Posterior vena cava (tissue), 2 donors: ENCODE measurements around the gene CLCN4. TPM values are rescaled to one million over a fixed set of nuclear protein-coding genes. Genes with fewer than 3 reads are reported as not detected.

ENCODE experiments used
- DNase-seq: peaks from one replicate; pipeline ENCODE4 v3.0.0-alpha.2; 2020; ENCODE audit warnings: low spot score
- intact Hi-C, 2 donors: fragments of 100-400 bp; cut with DNase I; formaldehyde crosslinking; loops; one replicate each; pipeline versions ENCODE4 v1.14.1 to v1.14.2; 2022 to 2023
- total RNA-seq, 2 donors: library from RNA; stranded (reverse); fragmentation: NEBNext Ultra II Directional; extraction: Animal tissue kit (Norgen Biotek cat#: 25700); gene quantifications; one replicate each; pipeline ENCODE4 v1.2.1, GENCODE V29; 2021
- donor health status: DM: yes; HTN: yes; CAD: no.
- donor health status: DM: yes; HTN: yes; CAD: no.

CLCN4 gene
- total RNA-seq, 2 donors from 2014 or later = 3.7 to 8.4 TPM

- DNase-seq = no peak
- intact Hi-C loops = no loop called here
Measured at GRCh38 chrX:10126044-10126443, 30.7 kb upstream of the CLCN4 start.

GRCh38 chrX:10126834-10127233 lies 29.9 kb upstream of the CLCN4 start:
- intact Hi-C loops = no loop called here
- no peak for DNase-seq

DNA sequence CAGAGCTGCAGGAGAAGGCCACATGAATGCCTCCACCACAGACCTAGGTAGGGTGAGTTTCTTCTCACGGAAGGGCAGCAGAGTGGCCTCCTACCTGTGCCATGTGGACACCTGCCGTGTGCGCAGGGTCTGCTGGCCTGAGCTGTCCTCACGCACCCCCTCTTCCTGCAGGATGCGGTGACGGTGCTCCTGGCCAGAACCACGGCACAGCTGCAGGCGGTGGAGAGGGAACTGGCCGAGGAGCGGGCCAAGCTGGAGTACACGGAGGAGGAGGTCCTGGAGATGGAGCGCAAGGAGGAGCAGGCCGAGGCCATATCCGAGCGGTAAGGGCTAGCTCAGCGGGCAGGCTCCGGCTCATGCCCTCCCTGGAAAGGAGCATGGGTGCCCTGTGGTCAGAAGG lies 28.4 kb upstream of the CLCN4 start:
- DNase-seq = no peak
- intact Hi-C loops = no loop called here

DNA sequence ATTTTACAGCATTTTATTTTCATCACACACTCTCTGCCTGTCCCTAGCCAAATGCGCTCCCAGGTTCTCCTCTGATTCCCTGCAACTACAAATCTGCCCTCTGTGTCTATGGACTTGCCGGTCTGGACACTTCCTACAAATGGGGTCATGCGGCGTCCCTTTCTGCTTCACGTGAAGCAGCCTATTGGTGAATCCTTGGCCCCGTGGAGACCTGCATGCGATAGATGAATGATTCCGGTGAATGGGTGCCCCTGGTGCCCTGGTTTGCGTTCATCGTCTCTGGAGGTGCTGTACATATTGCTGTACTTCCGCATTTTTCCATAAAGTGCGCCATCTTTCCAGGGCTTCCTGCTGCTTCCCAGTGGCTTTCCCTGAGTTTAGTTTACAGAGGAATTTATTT lies 27.5 kb upstream of the CLCN4 start:
- no peak for DNase-seq
- intact Hi-C loops = no loop called here

DNA sequence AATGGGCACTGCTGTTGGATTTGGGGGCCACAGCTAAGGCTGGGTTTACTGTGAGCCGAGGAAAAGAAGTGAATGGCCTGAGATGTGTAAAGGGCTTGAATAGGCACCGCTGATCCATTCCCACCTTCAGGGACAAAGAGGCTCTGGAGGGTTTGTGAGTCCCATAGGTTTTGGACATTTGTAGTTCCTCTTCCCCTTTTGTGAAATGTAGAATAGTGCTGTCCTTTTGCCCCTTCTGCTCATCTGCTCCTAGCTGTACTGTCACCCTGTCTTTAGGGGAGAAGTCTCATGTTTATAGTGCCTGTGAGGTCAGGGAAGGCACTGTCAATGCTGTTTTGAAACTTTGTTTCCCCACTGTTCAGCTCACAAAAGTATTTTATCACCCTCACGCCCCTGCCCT lies 26.4 kb upstream of the CLCN4 start:
- no peak for DNase-seq

DNA sequence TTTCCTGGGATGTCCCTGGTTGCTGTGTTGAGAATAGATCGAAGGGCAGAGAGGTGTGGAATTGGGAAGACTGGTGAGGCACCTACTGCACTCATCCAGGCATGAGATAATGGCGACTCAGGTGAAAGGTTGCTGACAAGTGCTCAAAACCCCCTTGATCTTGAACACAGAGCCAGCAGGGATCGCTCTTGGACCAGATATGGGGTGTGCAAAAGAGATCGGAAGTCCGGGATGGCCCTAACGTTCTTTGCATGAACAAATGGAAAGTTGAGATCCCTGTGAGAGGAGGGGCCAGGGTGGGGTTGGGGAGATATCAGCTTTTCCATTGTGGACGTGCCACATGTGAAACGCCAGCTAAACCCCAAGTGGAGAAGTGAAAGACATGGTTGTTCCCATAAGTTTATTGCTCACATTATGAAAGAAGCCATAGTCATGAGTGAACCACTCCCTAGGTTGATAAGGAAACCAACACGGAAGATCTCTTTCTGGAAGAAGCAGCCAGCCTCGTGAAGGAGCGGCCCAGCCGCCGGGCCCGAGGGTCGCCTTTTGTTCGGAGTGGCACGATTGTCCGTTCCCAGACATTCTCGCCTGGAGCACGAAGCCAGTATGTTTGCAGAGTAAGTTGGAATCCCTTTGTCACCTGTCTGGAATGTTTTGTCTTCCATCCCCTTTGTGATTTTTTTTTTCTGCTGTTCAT lies 22.6 kb upstream of the CLCN4 start:
- intact Hi-C loops = no loop called here
- DNase-seq = no peak

More for the DNA sequence above, 26.4 kb upstream of the CLCN4 start:
- intact Hi-C loops = no loop called here

DNA sequence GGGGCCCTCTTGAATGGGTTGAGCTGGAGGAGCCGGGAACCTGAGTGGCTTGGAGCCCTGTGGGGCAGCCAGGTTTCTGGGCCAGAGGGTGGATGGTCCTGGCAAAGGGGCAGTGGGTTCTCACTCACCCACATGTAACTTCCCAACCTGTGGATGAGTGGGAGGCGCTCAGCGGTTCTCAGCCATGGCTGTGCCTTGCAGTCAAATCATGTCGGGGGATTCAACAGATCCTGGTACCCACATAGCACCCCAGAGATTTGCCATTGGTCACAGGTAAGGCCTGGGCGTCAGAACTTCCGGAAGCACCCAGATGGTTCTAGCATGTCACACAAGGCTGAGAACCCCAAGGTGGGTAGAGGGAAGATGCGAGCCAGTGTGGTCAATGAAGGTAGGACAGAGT lies 21.9 kb upstream of the CLCN4 start:
- intact Hi-C loops = no loop called here
- DNase-seq = no peak

- DNase-seq = no peak
- intact Hi-C loops = no loop called here
Measured at GRCh38 chrX:10135561-10136399, 21.0 kb upstream of the CLCN4 start.

DNA sequence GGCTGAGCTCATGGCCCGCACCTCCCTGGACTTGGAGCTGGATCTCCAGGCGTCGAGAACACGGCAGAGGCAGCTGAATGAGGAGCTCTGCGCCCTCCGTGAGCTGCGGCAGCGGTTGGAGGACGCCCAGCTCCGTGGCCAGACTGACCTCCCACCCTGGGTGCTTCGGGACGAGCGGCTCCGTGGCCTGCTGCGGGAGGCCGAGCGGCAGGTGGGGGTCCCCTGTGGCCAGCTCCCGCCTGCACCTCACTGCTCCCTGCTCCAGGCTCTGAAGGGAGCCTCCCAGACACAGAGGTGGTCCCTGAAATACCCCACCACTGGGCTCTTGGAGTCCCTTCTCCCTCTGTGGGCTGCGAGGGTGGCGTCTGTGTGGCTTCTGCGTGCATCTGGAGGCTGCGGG lies 18.0 kb upstream of the CLCN4 start:
- intact Hi-C loops = no loop called here
- no peak for DNase-seq

GRCh38 chrX:10140264-10140663 lies 16.5 kb upstream of the CLCN4 start:
- intact Hi-C loops = no loop called here
- DNase-seq = no peak

DNA sequence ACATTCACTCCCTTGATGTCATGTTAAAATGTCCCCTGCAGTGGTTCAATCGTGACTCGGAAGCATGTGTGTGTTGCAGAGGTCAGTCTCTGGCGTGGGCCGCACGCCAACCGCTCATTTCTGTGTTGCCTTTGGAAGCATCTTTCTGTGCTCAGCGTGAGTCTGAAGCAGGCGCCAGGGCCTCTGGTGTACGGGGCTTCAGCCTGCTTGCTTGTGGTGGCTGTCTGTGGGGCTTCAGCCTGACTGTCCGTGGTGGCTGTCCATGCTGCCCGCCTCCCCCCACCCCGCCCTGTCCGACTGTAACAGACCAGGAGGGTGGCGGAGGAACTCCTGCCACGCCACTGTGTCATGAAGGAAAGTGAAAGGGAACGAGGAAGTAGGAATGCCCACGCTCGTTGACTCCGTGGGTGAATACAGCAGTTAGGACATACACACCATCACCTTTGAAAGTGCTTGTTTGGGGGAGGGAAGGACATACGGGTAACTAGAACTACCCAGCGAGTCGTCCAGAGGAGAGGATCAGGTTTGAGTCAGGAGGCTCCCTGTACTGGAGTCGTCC lies 14.7 kb upstream of the CLCN4 start:
- intact Hi-C loops = no loop called here
- DNase-seq = no peak

- DNase-seq = no peak
- intact Hi-C loops = no loop called here
Measured at GRCh38 chrX:10143071-10143983, 13.4 kb upstream of the CLCN4 start.

DNA sequence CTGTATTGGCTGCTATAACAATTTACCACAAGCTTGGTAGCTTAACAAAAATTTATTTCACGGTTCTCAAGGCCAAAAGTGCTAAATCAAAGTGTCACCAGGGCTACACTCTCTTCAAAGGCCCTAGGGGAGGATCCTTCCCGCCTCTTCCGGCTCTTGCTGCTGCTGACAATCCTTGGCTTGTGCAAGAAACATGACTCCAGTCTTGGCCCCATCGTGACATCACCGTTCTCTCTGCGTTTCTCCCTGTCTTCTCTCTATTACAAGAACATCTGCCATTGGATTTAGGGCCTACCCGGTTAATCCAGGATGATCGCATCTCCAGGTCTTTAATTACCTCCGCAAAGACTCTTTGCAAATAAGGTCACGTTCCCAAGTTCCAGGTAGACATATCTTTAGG lies 10.4 kb upstream of the CLCN4 start:
- DNase-seq = no peak
- intact Hi-C loops = no loop called here

- intact Hi-C loops = no loop called here
- DNase-seq = no peak
Measured at GRCh38 chrX:10152086-10152485, 4.7 kb upstream of the CLCN4 start.

- no peak for DNase-seq
- intact Hi-C loops = no loop called here
Measured at GRCh38 chrX:10155137-10155536, 1.6 kb upstream of the CLCN4 start.

DNA sequence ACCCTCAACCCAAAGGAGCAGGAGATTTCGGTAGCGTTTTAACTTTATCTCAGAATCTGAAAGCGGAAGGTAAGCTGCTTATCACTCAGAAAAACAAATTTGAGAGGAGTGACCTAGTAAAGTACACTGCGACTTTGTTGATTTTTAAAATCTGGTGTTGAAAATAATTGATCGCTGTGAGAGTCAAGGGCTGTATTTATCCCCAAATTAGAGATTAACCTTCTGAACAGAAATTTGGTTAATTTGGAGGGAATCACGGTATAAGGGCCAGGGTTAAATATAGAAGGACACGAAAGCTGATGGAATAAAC lies 212 bp downstream of the CLCN4 start:
- DNase-seq = no peak
- intact Hi-C loops = no loop called here

DNA sequence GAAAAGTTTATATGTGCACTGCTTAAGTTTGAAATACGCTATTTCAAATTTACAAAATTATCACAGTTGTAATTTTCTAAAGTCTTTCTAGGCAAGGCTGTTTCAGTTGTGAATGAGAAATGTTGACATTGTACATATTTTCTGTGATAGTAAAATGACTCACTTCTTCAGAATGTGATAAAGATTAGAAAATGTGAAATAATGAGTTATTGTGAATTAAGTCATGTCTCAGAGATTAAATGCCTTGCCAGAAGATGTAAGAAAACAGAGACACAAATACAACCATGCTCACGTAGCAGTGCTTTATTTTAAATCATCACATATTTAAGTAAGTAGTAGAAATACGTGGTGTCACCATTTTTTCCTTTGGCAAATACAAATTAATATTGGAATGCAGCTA lies 768 bp downstream of the CLCN4 start:
- no peak for DNase-seq
- intact Hi-C loops = no loop called here

- intact Hi-C loops = no loop called here
- DNase-seq = no peak
Measured at GRCh38 chrX:10158279-10159144, 1.7 kb downstream of the CLCN4 start.

DNA sequence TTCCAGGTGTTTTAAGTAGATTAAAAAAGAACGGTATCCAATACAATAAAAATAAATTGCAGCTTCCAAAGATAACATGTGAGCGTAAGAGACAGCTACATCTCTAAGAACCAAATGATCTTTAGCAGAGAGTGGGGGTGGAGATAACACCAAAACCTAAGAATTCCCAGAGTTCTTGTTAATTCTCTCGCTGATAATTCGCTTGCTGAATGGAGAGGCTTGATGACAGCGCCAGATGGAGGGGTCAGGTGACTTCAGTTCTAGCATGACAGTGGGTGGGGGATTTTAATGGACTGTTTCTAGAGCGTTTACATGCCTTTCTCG lies 2.3 kb downstream of the CLCN4 start:
- DNase-seq = no peak
- intact Hi-C loops = no loop called here
